Stimulated activated naive CD4-positive, alpha-beta T cell treated with Interleukin-2 at 50 U/mL for 16 hours (primary cell): Measurements from ENCODE around the gene BACH2.

Experiments
- DNase-seq: peaks from one replicate; lab custom pipeline; 2025; lab: John Stamatoyannopoulos, UW

BACH2 gene

DNA sequence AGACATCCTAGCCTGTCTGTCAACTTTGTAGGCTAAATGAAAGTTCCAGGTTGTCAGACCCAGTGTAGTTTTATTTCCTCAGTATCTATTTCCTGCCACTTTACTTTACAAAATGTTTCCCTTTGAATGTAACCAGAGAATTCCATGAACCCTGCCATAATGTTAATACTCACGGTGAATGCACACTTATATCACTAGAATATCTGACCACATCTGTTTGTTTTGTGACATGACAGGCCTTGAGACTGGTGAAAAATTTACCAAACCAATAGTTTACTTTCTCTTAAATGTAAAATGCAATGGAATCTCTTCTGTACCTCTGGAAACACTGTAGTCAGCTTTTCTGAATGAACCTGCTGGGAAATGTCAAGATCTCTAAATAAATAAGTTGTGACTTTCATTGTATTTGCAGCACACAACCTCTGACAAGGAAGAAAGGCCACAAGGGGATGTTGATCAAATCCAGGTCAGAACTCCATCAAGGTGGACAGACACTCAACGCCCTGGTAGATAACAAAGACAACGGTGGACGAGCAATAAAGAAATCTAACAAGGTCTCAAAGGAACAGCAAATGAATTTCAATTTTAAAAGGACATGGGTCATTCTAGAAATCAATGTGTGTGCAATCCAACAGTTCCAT lies 59.2 kb downstream of the BACH2 start:
- DNase-seq = no peak

DNA sequence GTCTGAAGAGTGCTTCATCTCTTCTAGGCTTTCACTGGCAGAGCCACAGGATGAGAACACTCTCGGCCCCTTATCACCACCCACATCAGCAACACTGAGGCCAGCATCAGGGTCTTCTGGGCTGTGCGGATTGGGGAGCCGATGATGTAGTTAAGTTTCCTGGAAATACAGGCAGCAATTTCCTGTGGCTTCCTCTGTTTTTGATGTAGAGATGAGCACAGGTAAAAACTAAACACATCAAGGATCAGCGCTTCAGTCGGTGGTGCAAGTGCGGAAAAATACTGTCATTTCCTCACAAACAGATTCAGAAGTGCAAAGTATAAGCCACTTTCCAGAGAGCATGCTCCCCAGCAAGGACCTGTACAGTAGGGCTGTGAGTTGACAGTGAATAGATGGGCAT lies 62.6 kb downstream of the BACH2 start:
- DNase-seq = peak; percentile 61

DNA sequence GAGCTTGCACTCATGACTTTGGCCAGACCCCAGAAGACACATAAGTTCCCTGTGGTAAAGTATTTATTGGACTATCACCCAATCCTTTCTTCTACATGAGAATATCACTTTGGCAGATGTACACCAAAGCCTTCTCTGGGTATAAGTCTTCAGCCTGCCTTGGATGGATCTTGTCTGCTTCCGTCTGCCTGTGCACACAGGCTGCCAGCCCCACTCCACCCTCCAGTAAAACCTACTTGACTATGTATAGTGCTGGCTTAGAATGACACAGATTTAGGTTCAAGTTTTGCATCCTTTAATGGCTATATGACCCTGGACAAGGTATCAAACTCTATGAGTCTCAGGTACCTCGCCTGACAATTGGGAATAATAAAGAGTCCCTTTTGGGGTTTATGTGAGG lies 63.4 kb downstream of the BACH2 start:
- no peak for DNase-seq

DNA sequence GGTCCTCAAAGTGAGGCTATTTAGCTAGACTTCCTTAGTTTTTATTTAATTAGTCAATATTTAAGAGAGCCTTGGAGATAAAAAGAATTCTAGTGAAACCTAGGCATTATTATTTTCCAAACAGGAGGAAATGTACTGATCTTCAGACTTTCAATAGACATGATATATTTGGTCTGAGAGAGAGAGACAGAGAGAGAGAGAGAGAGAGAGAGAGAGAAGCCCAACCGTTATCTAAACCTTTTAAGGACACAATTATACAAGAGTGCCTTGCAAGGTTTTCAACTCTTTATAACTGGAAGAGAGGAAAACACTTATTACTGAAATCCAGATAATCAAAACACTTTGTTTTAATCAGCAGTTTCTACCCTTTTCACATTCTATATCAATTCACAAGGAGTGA lies 64.8 kb downstream of the BACH2 start:
- DNase-seq = no peak

DNA sequence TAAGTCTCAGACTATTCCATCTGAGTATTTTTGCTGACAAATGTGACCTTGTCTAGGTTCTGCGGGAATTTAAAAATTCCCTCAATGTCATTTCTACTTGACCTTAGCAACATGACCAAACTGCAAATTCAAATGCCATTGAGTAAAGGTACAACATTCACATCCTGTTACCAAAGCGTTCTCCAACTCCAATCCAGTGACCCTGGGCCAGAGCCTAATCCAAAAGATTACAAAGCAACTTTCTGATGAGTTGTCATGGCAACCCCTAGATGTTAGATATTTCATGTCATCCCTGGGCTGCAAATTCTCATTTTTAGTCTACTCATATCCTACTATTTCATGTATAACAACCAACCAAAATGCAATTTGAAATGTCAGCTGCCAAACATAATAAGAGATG lies 65.3 kb downstream of the BACH2 start:
- no peak for DNase-seq

DNA sequence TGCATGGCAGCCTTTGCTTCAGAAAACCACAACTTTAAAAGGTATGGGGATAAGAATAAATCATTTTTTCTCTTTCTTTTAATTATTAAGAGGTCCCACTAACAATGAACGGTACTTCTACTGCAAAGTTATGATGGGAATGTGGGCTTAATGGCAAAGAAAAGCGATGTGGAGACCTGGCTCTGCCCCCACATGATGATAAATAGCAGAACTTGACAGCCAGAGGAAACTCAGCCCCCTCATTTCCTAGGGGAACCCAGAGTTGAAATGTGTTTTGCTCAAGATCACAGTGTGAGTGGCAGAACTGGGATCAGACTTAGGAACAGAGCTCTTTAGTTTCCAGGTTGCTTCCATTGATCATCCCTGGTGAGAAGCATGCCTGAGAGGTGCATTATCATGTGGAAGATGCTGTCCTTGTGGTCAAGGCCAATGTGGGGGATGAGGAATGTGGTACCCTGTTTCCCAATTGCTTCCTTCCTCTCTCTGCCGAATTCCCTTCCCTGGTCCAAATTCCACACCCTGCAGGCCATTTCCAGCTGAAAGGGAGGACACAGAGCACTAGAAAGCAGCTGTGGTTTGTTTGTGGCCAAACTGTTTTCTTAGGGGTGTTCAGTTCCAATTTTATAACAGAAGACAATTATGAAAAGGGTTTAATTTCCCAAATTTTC lies 66.0 kb downstream of the BACH2 start:
- no peak for DNase-seq

DNA sequence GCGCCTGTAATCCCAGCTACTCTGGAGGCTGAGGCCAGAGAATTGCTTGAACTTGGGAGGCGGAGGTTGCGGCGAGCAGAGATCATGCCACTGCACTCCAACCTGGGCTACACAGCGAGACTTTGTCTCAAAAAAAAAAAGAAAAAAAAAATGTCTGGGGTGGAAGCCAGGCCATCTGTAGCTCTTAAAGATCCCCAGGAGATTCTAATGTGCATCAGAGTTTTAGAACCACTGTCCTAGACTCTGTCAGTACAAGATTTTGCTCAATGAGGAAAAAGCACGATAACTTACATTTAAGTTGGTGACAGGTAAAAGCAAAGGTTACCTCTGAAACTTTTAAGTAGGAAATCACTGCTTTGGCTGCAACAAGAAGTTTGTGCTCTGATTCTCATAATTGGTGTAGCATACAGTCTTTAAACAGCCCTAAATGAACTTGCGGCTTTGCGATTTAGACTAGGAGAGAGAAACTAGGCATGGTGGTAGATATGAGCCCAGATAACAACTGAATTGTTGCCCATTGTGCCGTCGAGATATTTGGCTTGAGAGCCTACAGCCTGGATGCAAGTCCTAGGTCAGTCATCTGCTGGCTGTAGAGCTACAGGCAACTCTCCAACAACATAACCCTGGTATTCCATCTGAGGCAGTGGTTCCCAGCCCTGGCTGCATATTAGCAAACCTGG lies 67.2 kb downstream of the BACH2 start:
- DNase-seq = no peak

DNA sequence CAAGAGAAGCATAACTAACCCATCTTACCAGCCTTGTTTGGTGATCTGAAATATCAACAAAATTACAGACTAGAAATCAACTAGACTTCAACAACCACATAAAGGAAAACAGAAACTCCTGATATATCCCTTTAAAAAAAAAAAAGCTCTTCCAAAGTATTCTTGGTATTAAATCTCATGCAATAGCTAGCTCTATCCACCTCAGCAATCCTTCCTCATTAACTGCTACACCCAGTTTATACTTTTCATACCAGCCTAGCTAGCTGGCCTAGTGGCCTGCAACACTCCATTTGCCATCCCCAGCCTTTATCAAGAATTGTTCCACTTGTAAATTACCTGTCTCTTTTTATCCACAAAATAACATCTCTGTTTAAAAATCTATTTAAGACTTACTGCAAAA lies 69.0 kb downstream of the BACH2 start:
- DNase-seq = no peak

DNA sequence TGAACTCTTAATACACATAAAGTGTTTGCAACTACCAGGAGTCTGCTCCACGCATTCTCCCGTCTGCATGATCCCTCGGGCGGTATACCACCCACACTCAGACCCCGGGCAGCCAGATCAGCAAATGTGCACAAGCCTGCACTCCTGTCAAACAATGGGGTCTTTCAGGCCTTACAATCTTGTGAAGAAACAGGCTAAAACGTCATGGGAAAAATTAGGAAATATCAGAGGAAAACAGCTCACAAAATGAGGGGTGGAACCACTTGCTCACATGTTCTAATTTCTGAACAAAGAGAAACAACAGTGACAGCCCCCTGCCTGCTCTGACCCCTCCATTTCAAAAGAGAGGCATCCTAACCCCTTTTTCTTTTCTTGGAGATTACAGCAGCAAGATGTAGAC lies 69.4 kb downstream of the BACH2 start:
- DNase-seq = no peak

DNA sequence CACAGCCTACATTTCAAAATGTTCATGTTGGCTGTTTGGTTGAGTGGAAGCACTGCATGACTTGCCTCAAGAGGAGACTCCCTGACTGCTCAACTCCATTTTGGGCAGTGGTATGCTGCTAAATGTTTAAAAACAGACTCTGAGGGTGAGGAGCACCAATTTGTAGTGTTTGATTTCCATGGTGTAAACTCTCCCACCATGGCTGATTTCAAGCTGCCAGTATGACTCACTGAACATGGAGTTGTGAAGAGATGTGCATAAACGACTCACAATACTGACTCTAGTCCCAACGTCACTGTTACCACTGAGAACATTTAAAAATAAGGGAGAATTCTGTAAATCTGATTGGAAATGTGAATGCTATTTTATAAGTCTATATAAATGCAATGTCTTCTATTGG lies 70.4 kb downstream of the BACH2 start:
- DNase-seq = no peak

DNA sequence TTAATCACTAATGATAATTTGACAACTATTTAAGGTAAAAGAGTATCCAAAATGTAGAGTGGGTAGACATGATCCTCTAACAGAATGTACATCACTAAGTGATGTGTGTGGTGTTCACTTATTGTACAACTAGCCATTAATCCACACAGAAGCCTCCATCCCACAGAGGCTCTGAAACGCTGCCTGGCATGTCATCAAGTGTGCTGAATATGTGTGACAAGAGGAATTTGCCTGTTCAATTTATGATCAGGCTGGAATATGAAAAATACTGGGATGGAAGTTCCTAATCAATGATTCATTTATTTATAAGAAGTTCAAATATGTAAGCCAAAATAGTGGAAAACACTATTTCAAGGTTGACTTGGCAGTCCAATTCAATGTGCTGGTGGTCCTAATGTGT lies 72.4 kb downstream of the BACH2 start:
- no peak for DNase-seq

DNA sequence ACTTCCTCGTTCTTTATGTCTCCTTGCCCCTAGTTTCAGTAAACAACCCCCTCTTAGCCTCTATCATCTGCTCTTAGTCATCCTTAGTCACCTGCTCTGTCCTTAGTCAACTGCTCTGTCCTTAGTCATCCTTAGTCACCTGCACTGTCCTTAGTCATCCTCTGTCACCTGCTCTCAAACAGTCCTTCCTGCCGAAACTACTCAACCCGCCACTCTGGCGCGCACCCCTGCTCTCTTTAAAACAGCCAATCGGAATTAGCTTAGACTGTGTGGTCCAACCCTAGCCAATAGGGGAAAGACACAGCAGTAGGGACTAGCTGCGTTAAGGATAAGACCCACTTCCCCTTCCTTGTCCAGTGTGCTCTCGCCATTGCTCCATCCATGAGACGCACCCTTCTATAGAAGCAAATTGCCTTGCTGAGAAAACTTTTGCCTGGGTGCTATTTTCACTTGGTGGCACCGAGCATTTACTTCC lies 73.9 kb downstream of the BACH2 start:
- peak; percentile 51 for DNase-seq

DNA sequence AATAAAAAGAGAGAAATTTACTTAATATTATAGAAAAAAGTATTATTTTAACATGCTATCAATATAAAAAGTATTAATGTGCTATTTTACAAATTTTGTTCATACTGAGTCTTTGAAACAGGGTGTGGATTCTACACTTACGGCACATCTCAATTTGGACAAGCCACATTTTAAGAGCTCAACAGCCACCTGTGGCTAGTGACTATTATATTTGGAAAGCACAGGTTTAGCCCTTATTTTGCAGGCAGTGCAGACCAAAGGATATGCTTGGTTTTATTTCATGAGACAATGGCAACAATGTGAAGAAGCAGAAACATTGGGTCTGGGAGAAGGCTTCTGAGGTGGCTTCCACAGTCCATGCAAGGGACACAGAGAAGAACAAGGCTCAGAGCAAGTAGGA lies 74.6 kb downstream of the BACH2 start:
- no peak for DNase-seq

DNA sequence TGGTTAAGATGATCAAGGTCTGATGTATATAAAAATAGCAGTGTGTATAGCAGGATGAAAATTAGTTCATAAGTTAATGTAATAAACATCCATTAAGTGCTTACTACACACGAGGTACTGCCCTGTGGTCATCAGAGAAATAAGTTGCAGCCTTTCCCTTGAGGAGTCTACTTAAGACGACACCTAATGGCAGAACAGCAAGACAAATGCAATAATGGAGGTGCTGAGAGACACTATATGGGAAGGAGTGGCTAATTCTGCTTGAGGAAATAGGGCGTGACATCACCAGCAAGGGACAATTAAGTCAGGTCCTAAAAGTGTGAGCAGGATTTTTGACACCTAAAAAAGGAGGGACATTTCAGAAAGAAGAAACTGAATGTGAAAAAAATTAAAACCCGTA lies 75.2 kb downstream of the BACH2 start:
- DNase-seq = no peak

DNA sequence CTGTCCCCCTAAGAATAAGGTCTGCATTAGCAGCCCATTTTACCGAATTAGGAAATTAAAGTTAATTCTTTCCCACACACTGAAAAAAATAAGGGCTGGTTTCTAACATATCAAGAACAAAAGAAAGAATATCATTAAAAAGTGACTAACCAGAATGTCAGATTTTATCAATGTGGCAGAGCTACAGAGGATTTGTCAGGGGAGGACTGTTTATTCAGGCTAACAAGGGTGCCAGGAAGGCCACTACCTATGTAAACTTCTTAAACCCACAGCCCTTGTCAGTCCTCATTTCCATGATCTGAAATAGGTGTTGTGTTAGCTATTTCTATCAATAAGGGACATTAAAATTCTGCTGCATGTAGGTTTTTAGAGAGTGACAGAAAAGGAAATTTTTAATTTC lies 76.4 kb downstream of the BACH2 start:
- DNase-seq = no peak

DNA sequence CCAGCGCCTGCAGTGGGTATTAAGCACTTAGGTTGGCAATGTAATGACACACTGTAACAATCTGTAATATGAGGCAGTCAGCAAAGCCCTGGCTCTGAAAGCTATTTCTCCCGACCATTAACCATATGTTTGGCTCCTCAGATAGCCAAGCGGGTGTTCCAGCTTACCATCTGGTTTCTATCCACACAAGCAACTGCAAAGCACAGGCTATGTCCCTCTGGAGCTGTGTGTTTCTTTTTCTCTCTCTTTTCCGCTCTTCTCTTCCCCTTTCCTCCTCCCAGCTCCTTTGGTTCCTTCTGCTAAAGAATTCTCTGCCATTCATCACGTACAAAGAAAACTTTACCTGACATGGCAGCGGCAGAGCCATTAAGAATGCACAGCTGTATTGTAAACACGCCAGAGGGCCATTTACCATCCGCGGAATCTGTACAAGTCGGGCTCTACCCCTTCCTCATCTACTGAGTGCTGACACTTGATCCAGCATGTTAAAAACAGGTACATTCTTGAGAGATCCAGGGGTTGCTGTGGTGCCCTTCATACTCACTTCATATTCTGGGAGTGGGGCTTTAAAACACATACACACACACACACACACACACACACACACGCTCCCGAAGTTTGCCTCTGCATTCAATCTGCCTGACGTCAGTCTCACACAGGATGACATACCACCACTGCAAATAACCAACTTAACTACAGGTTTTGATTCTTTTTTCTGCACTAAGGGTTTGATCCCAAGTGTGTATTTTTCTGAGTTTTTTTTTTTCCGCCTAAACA lies 77.2 kb downstream of the BACH2 start:
- no peak for DNase-seq

DNA sequence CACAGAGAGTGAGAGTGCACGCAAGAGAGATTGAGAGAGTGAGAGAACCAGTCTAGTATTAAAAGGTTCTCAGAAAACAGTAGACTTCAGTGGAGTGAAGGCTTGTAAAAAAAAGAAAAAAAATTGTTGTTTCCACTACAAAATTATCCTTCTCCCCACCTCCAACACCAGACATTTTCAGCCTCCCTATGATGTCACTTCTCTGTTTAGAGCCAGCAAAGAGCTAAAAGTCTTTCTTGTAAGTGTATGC lies 77.8 kb downstream of the BACH2 start:
- DNase-seq = no peak

DNA sequence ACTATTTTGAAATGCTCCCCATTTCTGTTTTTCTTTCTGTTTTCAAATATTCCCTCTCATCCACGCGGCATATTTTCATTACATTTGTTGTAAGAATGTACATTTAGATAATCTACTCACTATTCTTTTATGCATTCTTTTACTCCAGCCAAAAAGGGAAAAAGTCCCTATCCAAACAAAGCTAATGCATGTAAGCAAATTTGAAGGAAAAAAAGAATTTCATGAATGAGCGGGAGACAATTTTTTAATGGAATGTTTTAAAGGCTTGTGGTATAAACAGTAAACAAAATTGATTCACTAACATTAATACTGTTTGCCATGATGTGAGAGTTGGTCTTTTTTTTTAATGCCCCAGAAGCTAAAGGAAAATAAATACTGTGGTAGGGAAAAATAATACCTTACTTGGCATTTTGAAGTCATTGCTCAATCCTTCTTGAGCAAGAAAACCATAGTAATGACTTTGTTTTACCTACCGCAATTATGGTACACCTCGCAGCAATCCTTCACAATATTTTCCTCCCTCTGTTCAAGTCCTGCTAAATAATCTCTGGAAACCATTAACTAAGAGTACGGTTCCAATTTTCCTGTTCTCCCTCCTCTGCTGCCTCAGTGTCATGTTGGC lies 79.0 kb downstream of the BACH2 start:
- DNase-seq = no peak

DNA sequence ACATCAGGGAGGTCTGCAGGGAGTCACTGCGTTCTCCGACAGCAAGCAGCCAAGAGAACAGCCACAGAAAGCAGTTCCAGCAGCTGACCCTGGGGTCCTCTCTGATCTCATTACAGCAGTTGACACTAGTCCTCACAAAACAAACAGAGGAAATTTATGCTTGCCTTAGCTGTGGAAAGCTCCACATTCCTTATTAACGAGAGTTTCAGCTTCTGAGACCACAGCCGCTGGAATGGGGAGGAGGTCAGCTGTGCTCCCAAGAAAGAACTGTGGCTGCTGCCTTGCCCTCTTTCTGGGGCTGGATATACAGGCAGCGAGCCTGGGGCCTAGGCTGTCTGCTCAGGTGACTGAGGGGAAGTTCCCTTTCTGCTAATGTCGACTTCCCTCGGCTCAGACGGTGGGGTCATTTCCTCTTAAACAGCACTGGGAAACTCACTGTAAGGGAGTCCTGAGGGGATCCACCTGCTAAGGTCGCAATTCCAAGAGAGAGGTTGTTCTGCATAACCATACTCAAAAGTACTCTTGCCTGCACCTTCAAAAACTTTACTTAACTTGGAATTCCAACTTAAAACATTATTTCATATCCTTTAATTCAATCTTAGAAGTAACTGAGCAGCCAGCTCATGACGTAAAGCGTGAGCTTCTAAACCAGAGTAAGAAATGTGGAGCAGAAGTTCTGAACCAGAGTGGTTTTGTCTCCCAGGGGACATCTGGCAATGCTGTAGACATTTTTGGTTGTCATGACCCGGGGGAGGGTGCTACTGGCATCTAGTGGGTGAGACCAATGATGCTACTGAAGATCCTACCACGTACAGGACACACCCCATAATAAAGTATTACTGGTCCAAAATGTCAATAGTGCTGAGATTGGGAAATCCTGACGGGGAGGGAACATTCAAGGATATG lies 80.3 kb downstream of the BACH2 start:
- DNase-seq = no peak

DNA sequence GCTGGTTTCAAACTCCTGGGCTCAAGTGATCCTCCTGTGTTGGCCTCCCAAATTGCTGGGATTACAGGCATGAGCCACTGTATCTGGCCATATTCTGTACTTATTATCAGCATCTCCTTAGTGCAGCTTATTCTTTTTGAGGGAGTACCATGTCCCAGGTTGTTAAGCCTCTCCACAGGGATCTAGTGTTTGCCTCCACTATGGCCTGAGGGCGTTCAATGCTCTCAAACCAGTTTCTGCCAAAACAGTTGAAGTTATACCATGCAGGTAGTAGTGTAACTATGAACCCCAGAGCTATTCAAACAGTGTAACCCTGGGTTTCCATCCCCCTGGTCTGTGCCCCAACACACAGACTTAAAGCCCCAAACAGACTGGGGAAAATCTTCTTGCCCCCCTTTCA lies 81.7 kb downstream of the BACH2 start:
- DNase-seq = no peak

DNA sequence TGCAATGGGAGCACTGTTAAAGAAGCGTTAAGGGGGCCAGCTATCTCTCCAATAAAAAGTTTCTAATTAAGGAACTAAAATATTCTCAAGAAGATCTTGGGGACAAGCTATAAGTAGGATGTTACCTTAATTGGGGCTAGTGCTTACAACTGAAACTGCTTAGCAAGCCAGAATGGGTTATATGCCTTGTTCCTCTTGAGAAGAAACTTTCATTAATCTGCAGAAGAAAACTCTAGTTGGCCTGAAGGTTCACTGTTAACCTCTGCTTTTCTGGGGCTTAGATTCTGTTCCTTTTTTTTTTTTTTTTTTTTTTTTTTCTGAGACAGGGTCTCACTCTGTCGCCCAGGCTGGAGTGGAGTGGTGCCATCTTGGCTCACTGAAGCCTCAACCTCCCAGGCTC lies 82.2 kb downstream of the BACH2 start:
- no peak for DNase-seq

DNA sequence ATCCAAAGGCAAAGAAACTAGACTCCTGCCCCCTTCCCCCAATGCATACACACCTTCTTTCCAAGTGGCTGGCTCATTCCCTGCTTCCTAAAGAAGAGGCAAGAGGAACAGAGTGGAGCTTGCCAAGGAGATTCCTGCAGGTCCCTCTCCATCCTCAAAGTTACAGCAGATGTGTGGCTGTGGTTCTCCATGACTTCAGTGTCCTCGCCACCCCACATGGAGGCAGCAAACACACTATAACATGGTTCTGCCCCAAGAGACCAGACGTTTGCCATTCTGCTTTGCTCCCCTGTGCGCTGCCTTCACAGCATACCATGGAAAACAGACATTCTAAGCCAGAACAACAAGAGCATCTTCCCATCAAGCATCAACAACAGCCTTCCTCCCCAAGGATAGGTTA lies 84.4 kb downstream of the BACH2 start:
- no peak for DNase-seq
